Measurements from ENCODE around the gene MAP3K1.

Gene MAP3K1

DNA sequence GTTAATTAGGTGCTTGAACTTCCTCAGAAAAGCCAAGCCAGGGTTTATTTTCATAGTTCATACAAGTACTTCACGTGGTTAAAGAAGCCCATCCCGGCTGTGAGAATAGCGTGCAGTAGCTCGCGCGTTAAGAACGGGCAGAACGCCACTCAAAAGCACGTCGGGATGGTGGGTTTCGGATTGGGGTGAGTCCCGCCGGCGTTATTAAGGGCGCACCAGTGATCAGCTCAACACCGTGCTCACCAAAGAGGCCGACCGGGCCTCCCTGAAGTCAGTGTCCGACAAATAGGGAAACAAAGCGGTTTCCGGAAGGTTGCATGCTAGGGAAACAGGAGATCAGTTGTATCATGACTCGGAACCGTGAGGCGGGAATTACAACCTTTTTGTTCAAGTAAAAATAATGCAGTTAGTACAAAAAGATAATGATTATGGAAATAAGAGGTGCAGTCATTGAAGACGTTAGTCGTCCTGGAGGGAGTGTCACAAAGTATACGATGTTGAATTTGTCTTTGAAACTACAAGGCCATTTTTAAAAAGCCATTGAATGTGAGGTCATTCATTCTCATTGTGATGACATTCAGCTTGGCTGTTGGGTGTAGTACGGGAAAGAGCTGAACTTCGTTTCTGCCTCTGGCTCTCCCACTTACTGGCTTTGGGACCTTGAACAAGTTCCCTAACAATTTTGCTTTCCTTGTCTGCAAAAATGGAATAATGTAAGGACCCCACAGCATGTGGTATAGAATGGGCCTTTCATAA is 95.0 kb downstream of the MAP3K1 start:
- DNase-seq: peak; percentile 61

DNA sequence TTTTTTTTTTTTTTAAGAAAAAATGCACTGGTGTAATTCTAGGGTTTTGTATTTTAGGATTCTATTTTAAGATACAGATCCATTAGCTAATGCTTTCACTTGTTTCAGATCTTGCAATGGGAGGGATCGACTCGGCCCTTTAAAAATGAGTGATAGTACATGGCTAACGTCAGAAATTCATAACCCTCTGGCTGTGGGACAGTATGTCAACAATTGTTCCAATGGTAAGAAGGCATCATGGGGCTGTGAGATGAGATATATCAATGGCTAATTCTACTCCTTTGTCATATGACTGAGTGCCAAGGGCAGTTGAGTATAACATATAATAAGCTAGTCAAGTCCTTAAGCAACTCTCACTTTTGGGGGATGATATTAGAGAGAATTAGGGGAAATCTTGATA is 98.4 kb downstream of the MAP3K1 start:
- DNase-seq: no peak

DNA sequence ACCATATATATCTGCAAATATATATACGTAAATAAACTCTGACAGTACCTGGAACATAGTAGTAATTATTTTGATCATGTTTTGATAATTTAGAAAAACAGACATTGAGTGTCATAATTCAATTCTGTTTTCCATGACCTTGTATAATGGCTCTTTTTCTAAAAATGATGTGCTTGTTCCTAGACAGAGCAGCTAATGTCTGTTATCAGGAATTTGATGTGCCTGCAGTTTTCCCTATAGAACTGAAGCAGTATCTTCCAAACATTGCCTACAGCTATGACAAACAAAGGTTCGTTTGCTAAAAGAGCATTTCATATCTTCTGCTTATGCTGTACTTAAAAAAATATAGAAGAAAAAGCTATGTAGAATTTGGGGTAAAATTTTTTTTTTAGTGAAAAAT is 99.3 kb downstream of the MAP3K1 start:
- DNase-seq: no peak

DNA sequence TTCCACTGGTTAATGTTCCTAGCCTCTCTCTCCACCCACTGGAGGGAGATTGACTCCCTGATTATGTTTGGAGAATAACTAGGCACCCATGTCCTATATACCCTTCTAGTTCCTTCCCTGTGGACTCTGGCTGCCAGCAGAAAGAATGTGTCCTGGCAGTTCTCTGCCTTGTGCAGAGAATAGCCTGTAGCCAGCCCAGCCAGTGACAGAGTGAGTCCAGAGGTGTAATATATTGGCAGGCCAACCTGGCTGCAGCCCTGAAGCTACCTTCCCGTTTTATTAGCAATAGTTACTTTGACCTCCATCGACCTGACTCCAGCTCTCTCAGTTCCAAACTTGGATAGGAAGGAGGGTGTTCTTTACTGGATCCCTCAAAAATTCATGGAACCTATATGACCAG is 102.2 kb downstream of the MAP3K1 start:
- DNase-seq: no peak

DNA sequence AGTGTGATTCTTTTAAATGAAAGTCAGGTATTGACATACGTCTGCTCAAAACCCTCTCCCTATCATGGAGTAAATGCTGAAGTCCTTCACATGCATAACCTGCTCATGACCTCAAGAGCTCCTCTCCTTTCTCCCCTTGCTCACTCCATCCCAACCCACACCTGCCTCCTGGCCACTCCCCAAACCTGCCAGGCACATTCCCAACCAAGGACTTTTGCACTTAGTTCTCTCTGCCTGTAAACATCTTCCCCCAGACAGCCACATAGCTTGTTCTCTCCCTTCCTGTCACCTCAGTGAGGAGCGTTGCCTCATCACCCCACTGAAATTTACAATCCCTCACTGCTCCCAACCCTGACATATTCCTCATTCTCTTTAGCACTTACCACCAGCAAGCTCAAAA is 102.7 kb downstream of the MAP3K1 start:
- DNase-seq: no peak

DNA sequence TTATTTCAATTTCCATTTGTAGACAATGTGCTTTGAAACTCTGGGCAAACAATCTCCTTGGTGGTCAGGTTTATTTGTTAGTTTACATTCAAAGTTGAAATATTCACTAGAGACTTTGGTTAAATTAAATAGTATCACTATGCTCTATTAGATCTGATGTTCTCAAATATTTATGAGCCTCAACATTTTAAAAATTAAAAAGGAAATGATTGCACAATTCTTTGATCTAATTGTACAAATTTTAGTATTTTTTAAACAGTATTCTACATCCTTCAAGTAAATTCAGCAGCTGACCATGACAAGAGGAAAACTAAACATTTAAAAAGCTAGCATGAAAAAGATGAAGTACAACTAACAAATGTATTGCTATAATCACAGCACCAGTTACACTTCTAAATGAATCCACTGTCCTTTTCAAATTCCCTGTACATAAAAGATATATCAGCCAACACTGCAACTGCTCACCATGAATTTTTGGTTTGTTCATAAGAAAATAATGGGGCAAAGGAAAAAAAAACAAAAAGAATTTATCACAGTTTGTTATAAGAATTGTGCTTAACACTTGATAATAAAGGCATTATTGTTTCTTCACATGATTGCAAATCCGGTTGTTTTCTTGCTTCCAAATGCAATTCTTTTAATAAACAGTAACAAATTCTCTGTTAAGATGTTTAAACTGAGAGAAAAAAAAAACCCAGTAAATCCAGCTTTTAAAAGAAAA is 104.8 kb downstream of the MAP3K1 start:
- DNase-seq: no peak

DNA sequence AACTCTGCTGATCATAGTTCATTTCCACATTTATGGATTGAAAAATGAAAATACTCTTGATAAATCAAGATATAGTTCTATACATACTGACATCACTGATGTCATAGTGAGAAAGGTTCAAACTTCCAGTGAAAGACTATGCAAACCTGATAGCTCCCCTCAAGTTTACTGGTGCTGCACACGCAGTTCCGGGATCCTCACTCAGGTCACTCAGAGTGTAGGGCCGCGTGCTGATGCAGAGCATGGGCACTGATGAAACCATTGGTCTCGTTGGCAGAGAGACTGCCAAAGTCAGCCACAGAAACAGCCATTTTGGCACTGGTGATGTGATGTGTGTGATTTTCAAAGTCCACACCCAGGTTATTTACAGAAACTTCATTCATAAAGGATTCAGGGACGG is 107.6 kb downstream of the MAP3K1 start:
- DNase-seq: no peak

DNA sequence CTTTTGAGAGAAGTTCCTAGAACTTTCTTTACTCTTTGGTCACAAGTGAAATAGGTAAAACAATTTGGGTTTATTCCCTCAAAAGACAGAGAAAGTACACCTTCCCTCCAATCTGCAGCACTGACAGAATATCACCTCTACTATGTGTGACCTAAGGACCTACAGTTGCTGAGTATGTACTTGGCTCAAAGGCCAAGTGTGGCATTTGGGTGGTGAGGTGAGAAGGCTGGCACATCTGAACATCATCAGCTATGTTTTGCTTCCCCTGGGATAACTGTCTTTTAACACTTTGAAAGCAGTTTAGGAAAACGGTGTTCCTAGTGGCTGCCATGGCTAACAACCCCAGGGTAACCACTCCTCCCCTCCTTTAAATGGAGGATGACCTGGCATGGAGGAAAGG is 119.0 kb downstream of the MAP3K1 start:
- no peak for DNase-seq

DNA sequence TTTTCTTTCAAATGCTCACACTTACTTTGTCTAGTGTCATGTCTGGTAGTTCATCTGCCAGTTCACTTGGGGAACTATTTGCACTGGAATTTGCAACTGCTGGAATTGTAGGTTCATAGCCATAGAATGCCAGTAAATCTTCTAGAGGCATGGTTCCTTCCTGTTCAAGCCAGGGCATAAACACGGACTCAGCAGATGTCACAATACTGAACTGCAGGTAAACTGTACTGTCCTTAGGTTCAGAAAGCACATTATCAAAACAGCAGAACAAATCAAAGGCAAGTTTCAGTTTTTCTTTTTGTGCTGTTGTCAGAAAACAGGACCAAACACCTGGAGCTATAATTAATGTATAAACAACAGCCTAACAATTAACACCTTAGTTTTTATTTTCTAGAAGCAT is 123.5 kb downstream of the MAP3K1 start:
- no peak for DNase-seq

DNA sequence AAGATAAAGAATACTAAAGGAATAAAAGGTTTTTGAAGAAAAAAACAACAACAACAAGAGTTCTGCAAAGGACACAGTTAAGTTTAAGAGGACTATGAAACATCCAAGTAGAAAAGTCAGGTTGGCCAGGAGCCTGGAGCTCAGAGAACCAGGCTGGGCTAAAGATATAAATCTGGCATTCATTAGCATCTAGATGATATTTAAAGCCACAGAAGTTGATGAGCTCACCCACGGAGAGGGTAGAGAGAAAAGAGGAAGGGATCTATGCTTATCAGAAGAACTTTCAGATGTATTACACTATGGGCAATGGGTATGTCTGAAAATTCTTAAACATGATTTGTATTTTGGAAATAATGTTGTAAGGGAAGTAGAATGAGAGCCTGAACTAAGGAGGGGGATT is 126.6 kb downstream of the MAP3K1 start:
- no peak for DNase-seq

All from NCI-H2029 (cell line).